HG03196 (cell line): ENCODE results near the gene WDR64.

Source experiments
- ATAC-seq: cut with Tn5 transposase; IDR thresholded peaks from one replicate; pipeline ENCODE4 v1.9.1; 2021; ENCODE audit not compliant: unreplicated experiment

The WDR64 gene

DNA sequence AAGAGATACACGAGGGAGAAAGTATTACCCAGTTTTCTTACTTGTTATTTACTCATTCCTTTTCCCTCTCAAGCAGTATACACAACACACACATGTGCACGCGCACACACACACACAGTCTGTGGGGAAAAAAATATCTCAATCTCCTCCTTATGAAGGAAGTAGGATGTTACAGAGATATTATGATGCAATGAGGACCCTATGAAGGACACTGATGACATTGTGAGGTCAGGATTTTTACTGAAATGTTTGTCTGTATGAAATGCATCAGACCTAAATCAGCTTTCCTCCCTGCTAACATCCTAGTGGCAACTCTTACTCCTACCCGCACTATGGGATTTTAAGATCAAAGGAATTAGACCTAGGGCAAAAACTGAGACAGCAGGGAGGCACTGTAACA lies at the start of gene WDR64:
Gene WDR64 (plus strand): TSS at position 270 of the 400 bp plus-strand sequence. CDS start 204 bp downstream, outside the sequence.
- ATAC-seq = no peak

DNA sequence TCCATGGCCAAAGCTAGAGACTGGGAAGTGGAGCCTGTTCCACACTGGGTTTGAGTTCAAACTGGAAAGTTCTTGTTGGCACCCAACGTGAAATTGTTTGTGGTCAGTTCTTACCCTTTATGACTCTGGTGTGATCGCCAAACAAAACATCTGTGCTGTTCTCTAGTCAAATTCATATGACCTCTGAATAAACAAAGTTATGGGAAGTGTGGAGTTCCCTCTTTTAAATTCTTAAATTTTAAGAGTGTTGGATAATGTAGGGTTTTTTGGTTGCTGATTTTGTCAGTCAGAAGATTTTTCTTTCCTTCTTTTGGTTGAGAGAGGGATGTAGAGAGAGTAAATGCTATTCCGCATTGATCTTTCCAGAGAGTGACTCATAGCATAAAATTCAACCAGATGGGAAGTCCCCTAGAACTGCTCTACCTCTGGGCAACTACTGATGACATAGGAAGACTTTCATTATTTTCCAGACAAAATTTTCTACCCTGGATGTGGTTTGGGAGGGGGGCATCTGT lies 48.3 kb upstream of the WDR64 start:
- ATAC-seq = no peak

DNA sequence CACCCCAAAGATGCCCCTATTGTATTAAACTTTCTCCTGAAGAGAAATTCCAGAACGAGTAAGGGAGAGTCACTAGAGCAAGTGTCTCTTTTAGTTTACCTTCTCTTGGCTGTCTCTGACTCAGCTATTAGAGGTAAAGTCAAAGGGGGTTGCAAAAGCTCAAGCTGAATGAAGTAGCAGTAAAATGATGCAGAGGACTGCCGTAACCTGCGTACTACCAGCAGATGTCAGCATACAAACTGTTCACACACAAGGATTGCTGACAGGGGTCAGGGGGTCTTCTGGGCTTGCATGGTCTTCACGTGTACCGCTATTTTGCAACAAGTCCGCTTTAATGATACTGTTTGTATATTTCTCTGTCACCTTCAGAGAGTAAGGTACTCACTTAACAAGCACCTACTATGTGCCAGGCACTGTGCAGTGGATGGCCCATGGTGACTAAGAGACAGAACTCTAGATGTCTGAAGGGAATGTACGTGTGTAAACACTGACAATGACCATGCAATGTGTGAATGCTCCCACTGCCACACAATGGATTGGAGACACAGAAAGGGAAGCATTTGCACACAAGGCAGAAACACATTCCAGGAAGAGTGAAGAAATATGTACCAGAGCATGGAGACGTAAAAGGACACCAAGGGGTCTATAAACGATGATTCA lies 46.8 kb upstream of the WDR64 start:
- no peak for ATAC-seq

DNA sequence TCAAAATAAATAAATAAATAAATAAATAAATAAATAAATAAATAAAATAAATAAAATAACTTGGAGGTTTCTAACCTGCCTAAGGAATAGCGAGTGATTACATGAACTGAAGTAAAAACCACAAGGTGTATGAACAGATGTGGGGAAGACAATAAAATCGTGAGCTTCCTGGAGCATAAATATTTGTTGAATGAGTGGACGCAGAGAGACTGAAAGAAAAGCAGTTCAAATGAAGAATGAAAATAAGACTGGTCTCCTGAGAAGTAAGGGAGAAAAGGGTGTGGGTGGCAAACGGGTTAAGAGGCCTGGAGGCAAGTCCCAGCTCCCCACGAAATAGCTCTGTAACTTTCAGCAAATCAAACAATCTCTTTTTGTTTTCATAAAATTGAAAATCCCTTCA lies 45.5 kb upstream of the WDR64 start:
- no peak for ATAC-seq

DNA sequence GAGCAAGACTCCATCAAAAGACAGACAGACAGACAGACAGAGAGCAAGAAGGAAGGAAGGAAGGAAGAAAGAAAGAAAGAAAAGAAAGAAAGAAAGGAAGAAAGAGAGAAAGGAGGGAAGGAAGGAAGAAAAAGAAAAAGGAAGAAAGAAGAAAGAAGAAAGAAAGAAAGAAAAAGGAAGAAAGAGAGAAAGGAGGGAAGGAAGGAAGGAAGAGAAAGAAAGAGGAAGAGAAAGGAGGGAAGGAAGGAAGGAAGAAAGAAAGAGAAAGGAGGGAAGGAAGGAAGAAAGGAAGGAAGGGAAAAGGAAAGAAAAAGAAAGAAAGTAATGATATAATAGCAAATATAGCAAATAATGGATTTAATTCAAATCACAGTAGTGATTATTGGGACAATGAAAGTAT lies 44.6 kb upstream of the WDR64 start:
- no peak for ATAC-seq

DNA sequence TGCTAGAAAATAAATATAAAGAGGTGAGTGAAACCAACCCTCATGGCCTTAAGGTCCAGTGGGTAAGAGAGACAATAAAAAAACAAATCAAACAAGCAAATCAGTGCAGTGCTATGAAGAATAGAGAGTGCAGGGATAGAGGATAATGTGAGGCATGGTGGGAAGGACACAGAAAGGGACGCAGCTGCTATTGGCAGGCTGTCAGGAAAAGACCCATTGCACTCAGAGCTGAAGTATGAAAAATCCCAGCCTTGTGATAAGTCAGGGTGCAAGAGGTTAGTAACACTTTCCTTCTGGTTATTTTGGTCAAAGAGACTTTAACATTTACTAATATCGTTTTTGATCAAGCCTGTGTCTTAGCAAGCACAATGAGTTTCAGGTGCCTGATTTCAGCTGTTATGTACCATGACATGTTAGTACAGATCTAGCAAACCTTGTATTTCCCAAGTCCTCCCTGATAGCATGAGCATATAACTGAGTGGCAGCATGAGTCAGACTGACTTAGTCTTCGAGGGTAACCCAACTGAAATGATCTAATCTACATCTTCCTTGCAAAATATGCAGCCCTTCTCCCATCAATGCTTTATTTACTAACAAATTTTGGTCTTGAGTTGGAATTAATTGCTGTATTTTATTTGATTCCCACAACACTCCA lies 43.6 kb upstream of the WDR64 start:
- ATAC-seq = no peak

DNA sequence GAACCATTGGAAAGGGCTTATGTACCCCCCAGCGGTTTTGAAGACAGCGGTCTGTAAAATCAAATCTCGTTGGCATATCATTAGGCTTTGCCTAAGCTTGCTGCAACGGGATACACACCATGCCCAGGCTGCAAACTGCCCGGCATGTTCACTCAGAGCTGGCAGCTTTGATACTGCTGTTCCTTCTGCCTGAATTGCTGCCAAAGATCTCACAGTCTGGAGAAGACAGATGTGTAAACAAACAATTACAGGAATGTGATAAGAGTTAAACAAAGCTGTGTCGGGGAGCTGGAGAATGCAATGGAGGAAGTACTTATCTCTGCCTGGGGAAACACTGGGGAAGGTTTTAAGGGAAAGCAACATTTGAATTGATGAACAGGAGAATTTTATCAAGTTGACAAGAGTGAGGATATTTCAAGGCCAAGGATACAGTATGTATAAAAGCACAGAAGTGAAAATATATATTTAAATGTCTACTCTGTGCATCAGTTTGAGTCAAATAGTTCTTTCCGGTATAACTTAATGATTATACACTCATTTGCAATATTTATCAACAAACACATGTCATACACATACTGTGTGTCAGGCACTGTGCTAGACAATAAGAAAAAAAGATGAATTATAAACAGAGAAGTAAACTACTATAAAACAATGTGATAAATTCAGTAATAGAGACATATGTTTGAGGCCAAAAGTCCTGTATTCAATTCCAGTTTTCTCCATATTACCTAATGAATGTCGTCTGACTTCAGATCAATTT lies 41.8 kb upstream of the WDR64 start:
- no peak for ATAC-seq

DNA sequence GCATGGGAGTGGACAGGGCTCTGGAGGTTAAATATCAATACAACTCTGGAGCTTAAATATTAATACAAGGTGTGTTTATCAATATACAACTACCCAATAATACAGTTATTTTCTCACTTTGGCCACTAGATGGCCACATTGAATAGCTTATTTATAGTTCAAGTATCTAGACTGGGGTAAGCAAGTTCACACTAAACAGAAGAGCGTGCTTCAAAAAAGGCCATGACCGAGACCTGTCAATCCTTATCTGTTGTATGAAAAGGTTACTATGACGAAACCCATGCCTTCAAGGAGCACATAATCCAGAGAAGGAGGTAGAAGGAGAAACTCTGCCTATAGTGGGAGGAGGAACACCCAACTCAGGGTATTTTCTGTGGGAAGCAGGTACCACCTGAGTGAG lies 41.0 kb upstream of the WDR64 start:
- ATAC-seq = peak; percentile 87

DNA sequence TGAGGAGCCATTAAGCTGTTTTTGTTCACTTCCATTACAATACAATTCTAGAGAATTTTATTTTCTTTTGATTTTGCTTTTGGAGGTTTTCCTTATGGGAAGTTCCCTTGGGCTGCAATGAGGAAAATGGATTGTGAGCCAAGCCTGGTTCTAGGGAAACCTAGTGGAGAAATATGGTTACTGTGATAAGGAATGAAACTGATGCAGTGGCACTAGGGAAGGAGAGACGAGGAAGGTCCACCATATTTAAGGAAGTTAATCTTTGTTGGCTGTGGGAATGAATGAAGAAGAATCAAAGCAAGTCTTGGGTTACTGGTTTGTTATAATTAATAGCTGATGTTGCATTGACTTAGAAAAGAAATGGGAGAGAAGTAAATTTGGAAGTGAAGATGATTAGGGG lies 40.3 kb upstream of the WDR64 start:
- ATAC-seq = no peak

DNA sequence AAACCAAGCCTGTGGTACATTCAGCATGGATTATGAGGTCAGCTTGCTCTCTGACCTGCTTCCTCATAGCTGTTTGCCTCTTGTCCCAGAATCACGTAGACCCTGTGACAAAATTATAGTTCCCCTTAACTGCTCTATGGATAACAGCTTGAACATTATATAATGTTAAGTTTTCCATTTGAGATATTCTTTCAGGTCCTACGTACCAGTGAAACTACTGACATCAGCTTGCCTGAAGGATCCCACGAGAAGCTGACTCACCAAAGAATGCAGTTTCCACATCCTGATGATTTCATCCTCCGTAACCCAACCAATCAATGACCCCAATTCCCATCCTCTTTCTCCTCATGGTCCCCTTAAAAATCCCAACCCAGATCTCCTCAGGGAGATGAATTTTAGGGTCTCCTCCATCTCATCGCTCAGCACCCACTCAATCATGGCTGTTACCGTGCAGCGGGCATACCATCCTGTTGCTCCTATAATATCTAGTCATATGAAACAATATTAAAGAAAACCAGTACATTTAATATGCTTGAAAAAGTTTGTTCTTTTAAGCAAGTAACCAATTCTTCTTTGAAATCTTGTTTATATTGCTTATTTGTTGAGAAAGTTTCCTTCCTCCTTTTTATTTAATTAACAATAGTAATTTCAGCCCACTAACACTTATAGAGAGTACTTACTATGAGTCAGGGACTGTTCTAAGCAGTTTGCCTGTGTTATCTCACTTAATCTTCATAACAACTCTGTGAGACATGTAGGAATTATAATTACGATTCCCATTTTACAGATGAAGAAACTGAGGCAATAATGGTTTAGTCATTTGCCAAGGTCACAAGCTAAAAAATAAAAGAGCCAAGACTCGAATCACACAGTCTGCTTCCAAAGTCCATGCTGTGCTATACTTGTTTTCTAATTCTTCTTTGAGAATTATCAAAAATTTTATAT lies 39.3 kb upstream of the WDR64 start:
- no peak for ATAC-seq

DNA sequence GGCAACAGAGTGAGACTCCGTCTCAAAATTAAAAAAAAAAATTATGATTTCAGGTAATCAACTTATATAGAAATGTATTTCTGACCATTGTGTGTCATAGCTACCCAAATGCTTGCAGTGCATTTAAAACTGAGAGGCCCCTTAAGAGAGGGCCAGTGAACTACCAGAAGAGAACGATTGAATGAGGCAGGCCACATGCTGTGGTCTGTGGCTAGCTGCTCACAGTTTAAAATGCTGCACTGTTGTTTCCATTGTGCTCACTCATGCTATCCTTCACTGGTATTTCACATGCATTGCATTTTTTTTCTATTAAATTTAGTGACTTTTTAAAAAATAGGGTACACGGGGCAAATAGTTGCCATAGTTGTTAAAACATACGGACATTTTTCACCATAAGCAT lies 37.9 kb upstream of the WDR64 start:
- no peak for ATAC-seq

DNA sequence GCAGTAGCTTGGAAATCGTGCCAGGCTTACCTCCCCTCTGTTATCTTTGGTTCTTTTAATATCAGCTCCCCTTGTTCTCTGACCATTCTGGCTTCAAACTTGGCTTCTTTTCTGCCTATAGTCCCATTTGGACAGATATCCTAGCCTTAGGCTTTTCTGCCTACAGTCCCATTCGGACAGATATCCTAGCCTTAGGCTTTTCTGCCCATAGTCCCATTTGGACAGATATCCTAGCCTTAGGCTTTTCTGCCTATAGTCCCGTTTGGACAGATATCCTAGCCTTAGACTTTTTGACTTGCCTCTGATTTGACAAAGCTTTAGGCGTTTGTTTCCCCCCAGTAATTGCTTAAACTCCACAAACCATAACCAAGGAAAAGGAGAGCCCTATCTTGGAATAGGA lies 37.5 kb upstream of the WDR64 start:
- no peak for ATAC-seq

DNA sequence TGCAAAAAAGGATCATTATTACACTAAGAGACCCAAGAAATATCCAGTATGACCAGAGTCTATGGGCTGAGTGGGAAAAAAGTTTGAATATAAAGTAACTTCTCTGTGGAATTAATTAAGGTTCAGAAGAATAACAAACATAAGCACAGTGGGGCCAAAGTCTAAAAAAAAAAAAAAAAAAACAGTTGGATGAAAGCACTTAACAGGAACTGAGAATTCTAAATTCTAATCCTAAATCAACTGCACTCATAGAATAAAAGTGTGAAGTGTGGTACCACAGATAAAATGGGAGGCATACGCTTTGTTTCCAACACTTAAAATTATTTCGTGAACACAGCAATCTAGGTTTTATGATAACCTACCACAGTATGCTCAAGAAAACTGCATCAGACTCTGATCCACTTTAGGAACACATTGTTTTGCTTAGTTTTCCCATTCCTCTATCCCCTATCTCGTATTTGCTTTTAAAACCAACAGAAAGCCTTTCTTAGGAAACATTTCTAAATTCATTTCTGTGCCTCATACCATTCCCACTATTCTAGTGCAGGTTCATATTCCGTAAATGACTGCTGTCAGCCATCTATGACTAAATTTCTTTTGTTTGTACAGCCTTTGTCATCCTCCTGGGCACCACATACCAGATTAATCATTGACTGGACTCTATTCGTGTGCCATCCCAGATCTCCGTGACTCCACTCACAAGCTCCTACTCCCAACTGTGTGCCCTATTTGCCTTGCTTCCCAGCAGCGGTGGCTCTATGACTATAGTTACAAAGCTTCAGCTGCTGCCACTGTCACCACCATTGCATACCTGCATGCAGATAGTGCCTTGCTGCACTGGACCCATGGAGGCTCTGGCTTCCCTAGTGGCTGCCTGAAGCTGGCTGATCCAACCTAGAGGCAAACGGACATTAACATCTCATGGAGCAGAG lies 36.8 kb upstream of the WDR64 start:
- ATAC-seq = no peak

DNA sequence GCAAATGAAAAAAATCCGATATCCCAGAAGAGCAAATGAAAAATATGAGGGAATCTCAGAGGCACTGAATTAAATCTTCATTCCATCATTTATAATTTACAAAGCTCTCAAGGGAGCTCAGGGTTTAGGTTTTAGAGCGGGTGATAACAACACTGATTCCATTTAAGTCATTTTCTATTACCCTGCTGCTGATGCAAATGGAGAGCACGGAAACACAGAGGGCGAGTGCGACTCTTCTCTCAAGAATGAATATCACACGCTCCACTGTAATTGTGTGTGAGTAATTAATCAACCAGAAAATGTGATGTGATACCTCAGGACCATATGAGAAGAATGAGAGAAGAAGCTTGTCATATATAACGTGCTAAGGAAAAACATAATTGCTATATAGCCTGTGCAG lies 34.7 kb upstream of the WDR64 start:
- no peak for ATAC-seq

DNA sequence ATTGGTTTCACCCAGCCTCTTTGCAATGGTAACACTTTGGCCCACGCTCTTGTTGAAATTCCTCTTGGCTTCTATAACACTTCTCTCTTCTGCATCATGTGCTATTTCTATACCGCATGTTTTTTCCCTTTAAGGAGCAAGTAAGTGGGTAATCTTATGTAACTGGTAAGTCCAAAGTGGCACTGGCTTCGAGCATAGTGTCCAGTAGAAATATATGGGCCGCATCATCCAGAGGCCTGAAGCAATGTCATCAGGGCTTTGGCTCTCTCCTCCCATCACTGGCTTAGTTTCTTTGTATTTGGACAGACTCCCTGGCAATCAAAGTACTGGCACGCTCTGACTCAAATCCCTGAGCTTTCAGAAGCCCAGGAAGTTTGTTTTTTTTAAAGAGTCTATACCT lies 29.4 kb upstream of the WDR64 start:
- ATAC-seq = no peak

DNA sequence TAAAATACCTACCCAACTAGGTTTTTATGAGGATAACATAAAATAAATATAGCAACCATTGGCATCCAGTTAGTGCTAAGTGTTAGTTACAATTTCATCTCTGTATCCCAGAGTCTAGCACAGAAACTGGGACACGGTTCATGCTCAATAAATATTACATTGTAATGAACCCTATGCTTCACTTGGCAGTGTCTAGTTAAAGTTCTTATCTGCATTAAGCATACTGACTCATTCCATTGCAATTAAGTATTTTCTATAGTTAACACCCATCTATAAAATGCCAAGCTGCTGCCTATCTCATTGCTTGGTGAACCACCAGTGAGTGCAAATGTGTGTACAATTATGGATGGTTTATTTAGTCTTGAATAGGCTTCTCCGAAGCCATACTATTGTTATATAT lies 27.1 kb upstream of the WDR64 start:
- ATAC-seq = no peak

DNA sequence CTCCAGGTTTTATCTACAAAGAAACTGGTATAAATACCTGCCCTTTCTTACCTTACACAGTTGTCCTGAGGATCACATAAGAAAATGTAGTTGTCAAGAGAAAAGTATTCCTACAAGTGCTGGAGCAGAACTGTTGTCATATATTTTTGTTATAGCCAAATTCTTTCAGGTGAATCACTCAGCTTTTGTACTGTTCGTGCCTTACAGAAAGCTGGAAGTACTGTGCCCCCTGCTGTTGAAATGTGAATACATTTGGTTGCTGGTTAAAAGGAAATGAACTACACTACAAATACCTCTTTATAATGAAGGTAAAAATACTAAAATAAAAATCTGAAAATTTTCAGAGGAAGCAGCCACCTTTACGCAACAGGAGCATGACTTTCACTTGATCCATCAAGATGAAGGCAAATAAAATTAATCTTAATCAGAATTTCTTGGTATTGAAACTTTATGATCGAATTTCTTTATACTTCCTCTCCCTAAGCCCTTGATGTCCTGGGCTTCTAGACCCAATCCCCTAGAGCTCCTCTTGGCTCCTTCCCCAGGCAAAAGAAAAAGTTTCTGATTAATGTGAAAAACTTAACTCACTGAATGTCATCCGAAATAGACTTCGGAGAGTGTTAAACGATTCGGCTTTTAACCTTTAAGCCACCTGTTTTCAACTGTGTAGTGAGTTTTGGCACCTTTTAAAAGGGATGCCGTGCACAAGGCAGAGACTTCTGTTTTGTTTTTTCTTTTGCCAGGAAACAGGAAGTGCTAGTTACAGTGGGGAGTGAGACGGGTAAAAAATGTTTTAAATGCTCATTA lies 24.4 kb upstream of the WDR64 start:
- ATAC-seq = peak; percentile 75

DNA sequence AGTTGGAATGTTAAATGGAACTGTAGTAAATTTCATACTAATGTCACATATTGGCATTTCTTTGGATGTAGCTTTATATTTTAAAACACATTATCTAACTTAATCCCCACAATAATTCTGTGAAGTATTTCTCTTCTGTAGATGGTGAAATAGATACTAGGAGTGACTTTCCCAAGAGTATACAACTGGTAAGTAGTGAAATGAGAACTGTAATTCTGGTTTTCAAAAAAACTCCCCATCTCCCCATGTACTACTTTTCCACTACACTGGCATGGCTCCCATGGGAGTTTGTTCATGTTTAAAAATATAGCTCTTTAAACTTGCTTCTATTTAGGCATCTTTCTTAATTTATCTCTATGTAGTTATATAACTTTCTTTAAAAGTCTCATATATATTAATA lies 22.1 kb upstream of the WDR64 start:
- ATAC-seq = no peak

DNA sequence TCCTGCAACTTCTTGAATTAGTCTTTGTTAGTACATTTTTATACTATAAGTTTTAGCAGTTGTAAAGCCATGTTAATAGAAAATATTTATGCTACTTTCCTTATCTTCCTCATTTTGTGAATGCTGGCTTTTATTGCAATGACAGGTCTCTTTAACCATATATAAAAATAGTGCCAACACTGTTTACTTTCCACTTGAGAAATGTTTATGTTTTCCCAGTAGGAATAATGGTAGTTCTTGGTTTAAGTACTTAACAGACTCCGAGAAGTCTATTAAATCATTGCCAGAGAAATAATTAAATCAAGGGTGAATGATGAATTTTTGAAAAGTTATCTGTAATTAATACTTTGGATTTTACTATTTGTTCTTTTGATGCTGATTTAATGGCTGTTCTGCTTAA lies 21.6 kb upstream of the WDR64 start:
- no peak for ATAC-seq
